Measurements from ENCODE around the gene PSMB1.
A peak's percentile ranks its signal among the peaks of the same experiment; 100 is the strongest.

PSMB1 gene

GRCh38 chr6:170564936-170565530 is 11.9 kb upstream of the PSMB1 start:
- Mint-ChIP-seq H3K36me3 (ENCODE audit: low read depth) (peaks cover 61% of the 10 kb centered on the region), H3K4me1 (no peaks in the 10 kb centered on the region)

GRCh38 chr6:170561555-170561954 is 8.4 kb upstream of the PSMB1 start:
- Mint-ChIP-seq H3K27me3 (ENCODE audit: low read depth, poor library complexity) (peaks cover 4% of the 10 kb centered on the region), H3K27ac (no peak overlapping the region), H3K9me3 (no peaks in the 10 kb centered on the region), H3K4me3 (no peak overlapping the region), H3K36me3 (ENCODE audit: low read depth) (peaks cover 61% of the 10 kb centered on the region), H3K4me1 (no peaks in the 10 kb centered on the region)
- no peak for TF ChIP-seq CTCF (IDR thresholded peaks at IDR 0.05)
- no peak for DNase-seq

More at GRCh38 chr6:170564936-170565530, 11.9 kb upstream of the PSMB1 start:
- H3K27ac Mint-ChIP-seq, result no peak overlapping the region
- H3K9me3 Mint-ChIP-seq, result no peaks in the 10 kb centered on the region
- no peak for DNase-seq
- no peak for TF ChIP-seq CTCF (IDR thresholded peaks at IDR 0.05)
- H3K4me3 Mint-ChIP-seq, result no peak overlapping the region
- H3K27me3 Mint-ChIP-seq (ENCODE audit: low read depth, poor library complexity), result peaks cover 4% of the 10 kb centered on the region

GRCh38 chr6:170555305-170555704 is 2.2 kb upstream of the PSMB1 start:
- no peak for TF ChIP-seq CTCF (IDR thresholded peaks at IDR 0.05)
- H3K4me1 Mint-ChIP-seq, result no peaks in the 10 kb centered on the region
- no peak overlapping the region for H3K4me3 Mint-ChIP-seq
- peaks cover 22% of the 10 kb centered on the region for H3K36me3 Mint-ChIP-seq (ENCODE audit: low read depth)
- no peaks in the 10 kb centered on the region for H3K27me3 Mint-ChIP-seq (ENCODE audit: low read depth, poor library complexity)
- DNase-seq, result no peak
- no peak overlapping the region for H3K27ac Mint-ChIP-seq
- no peaks in the 10 kb centered on the region for H3K9me3 Mint-ChIP-seq

GRCh38 chr6:170554796-170555137 is 1.7 kb upstream of the PSMB1 start:
- Mint-ChIP-seq H3K4me3 (no peak overlapping the region), H3K27me3 (ENCODE audit: low read depth, poor library complexity) (no peaks in the 10 kb centered on the region), H3K36me3 (ENCODE audit: low read depth) (peaks cover 24% of the 10 kb centered on the region), H3K27ac (no peak overlapping the region), H3K9me3 (no peaks in the 10 kb centered on the region), H3K4me1 (no peaks in the 10 kb centered on the region)
- no peak for TF ChIP-seq CTCF (IDR thresholded peaks at IDR 0.05)
- DNase-seq, result no peak

- no peak for TF ChIP-seq CTCF (IDR thresholded peaks at IDR 0.05)
- H3K27ac Mint-ChIP-seq, result no peak within 1 kb of the TSS
- peak; percentile 95 for DNase-seq
- H3K4me1 Mint-ChIP-seq, result no peaks in the 10 kb centered on the region
- H3K36me3 Mint-ChIP-seq (ENCODE audit: low read depth), result peaks cover 24% of the 10 kb centered on the region
- H3K27me3 Mint-ChIP-seq (ENCODE audit: low read depth, poor library complexity), result no peaks in the 10 kb centered on the region
- H3K9me3 Mint-ChIP-seq, result no peaks in the 10 kb centered on the region
- H3K4me3 Mint-ChIP-seq, result no peak within 1 kb of the TSS
Observed at GRCh38 chr6:170554013-170554795, 1.1 kb upstream of the PSMB1 start, which contains the start of gene TBP. Gene TBP (plus strand): TSS chr6:170554369. CDS start chr6:170557030, 2,661 bp downstream.

Measured in nephron progenitor cell (in vitro differentiated cells).